GM18951 (cell line): ENCODE results near the gene UGT2B10.

Source experiments
- POLR2A ChIP-seq: IDR thresholded peaks from 4 replicates; pipeline ENCODE4 v1.6.1; 2011; ENCODE audit warnings: mild to moderate bottlenecking; ENCODE audit not compliant: insufficient read length, insufficient read depth; ENCODE audit errors: extremely low read depth
- in situ Hi-C: fragments of 300-500 bp; cut with MboI; formaldehyde crosslinking; loops from one replicate; pipeline ENCODE4 v1.12.0; 2022; ENCODE audit warnings: low sequenced_read_pairs, mixed read lengths, inconsistent platforms; ENCODE audit not compliant: unreplicated experiment

The UGT2B10 gene

GRCh38 chr4:68855771-68856170, 40.0 kb downstream of the UGT2B10 start:
- no peak for TF ChIP-seq POLR2A
- in situ Hi-C loops: no loop called here

- in situ Hi-C loops: no loop called here
- TF ChIP-seq POLR2A: no peak
These were observed 42.2 kb downstream of the UGT2B10 start for GRCh38 chr4:68858039-68858438.

GRCh38 chr4:68859655-68860054, 43.9 kb downstream of the UGT2B10 start:
- in situ Hi-C loops: no loop called here
- TF ChIP-seq POLR2A: no peak

- TF ChIP-seq POLR2A: no peak
- in situ Hi-C loops: no loop called here
These were observed 45.3 kb downstream of the UGT2B10 start for GRCh38 chr4:68861057-68861456.

GRCh38 chr4:68864438-68865187, 48.8 kb downstream of the UGT2B10 start:
- in situ Hi-C loops: no loop called here
- no peak for TF ChIP-seq POLR2A

- no peak for TF ChIP-seq POLR2A
- in situ Hi-C loops: no loop called here
These were observed 49.4 kb downstream of the UGT2B10 start for GRCh38 chr4:68865188-68865638.

GRCh38 chr4:68865760-68866159, 50.0 kb downstream of the UGT2B10 start:
- in situ Hi-C loops: no loop called here
- no peak for TF ChIP-seq POLR2A

GRCh38 chr4:68869274-68869773, 53.5 kb downstream of the UGT2B10 start:
- in situ Hi-C loops: no loop called here
- TF ChIP-seq POLR2A: no peak

- in situ Hi-C loops: no loop called here
These were observed 56.2 kb downstream of the UGT2B10 start for GRCh38 chr4:68871809-68872642.

GRCh38 chr4:68872643-68873502, 57.1 kb downstream of the UGT2B10 start:
- in situ Hi-C loops: no loop called here
- TF ChIP-seq POLR2A: no peak

More at GRCh38 chr4:68871809-68872642, 56.2 kb downstream of the UGT2B10 start:
- TF ChIP-seq POLR2A: no peak

- in situ Hi-C loops: no loop called here
- TF ChIP-seq POLR2A: no peak
These were observed 58.7 kb downstream of the UGT2B10 start for GRCh38 chr4:68874507-68874906.

- in situ Hi-C loops: no loop called here
- TF ChIP-seq POLR2A: no peak
These were observed 61.8 kb downstream of the UGT2B10 start for GRCh38 chr4:68877555-68877954.

- TF ChIP-seq POLR2A: no peak
- in situ Hi-C loops: no loop called here
These were observed 62.3 kb downstream of the UGT2B10 start for GRCh38 chr4:68878048-68878447.
